ENCODE measurements around the gene MAN2A1.
"Not testable (repeated sequence)": the region's sequence is repeated elsewhere in the genome, so short reads cannot be mapped to it uniquely, and the experiment has no call there.

MAN2A1 gene

DNA sequence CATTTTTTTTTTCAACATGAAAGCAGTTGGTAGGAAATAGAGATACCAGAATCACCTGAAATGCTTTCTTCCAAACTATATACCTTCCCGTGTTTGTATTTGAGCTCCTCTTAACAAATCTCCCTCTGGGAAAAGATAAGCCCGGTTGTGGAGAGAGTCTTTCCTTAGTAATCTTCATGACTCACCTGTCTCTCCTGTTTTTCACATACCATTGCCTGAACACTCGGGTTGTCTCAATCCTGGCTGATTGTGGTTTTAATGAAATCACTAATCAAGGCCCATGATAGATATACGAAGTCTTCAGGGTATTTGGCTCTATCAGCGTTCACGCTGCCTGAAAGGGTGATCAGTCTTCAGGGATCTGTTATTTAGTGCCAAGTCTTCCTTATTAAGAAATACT is 136.7 kb downstream of the MAN2A1 start:
- DNase-seq (ENCODE audit: low spot score), result no peak

- DNase-seq (ENCODE audit: low spot score), result no peak
Measured at GRCh38 chr5:109829331-109829730, 139.6 kb downstream of the MAN2A1 start.

GRCh38 chr5:109830955-109831502 is 141.3 kb downstream of the MAN2A1 start:
- no peak for DNase-seq (ENCODE audit: low spot score)

GRCh38 chr5:109832207-109833188 is 142.8 kb downstream of the MAN2A1 start:
- DNase-seq (ENCODE audit: low spot score), result not testable (repeated sequence)

DNA sequence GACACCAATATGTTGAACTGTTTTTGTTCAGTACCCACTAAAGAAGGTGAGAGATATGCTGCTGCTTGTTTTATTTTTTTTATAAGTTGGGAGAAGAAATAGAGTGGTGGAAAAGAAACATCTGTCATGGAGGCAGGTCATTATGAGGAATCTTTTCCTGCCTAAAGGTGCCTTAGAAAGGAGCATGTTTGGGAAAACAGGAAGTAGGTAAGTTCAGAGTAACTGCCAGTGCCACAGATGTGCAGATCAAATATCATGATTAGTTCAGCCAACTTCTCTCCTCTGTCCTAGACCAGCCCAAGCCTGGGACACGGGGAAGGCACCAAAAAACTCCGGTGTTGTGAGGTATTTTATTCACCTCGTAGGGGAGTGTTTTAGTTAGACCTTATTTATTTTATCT is 144.2 kb downstream of the MAN2A1 start:
- no peak for DNase-seq (ENCODE audit: low spot score)

DNA sequence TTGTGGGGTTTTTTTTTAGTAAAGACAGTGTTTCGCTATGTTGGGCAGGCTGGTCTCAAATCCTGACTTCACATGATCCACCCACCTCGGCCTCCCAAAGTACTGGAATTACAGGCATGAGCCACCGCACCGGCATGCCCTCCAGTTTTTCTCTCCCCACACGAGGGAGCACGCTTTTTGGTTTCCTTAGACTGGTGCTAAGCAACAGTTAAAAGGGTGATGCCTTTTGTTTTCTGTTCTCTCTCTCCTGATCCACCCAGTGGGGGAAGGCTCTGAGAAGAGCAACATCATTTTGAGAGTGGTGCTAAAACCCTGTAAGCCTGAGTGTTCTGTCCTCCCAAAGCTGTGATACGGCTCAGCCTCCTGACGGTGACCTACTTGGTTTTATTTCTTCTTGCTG is 146.6 kb downstream of the MAN2A1 start:
- no peak for DNase-seq (ENCODE audit: low spot score)

DNA sequence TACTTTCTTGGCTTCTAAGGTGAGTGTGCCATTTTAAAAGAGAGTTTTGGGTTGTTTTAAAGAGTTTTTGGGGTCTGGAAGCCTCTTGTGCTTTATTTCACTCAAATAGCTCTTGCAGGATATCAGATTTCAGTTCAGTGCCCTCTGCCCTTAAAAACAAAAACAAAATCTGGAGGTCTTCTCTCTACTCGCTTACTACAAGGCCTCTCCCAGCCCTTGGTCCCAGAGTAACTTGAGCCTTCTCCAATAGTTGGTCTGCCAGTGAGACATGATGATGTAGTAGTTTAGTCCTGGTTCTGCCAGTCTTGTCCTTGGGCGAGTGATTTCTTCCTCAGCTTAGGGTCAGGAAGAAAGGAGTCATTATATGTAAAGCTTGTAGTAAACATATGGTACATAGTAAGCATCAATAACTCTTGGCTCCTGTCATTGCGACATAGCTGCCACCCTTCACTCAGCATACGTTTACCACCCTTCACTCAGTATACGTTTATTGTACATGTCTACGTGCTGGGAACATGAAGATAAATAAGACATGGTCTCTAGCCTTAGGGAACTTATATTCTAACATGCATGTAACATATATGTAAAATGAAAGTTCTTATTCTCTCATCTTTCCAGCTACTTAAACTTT is 147.6 kb downstream of the MAN2A1 start:
- no peak for DNase-seq (ENCODE audit: low spot score)

GRCh38 chr5:109838157-109838556 is 148.4 kb downstream of the MAN2A1 start:
- no peak for DNase-seq (ENCODE audit: low spot score)

DNA sequence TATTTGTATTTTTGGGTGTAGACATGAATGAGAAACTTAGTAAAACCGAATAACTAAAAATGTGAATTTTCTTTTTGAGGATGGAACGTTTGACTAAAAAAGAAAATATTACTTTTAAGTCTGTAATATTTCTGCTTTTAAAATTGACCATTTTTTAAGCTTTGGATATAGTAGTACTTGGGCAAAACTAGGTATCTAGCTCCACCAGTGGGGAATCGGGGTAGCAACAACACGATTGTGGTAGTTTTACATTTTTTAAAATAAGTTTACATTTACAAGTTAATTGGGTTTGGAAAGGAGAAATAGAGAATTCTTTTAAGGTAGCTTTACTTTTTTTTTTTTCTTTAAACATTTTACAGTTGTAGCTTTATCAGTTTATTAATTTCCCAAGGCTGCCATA is 154.4 kb downstream of the MAN2A1 start:
- DNase-seq (ENCODE audit: low spot score), result peak; percentile 24

DNA sequence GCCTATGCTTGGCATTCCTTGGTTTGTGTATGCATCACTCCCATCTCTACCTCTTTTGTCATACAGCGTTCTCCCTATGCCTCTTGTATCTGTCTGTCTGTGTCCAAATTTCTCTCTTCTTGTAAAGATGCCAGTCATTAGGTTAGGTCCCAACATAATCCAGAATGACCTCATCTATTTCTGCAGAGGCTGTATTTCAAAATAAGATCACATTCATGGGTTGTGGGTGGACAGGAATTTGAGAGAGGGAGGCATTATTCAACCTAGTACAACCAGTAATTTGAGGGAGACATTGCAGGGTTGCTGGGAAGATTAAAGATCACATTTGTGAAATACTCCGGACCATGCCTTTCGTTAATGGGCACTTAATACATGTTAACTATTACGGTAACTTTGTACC is 155.0 kb downstream of the MAN2A1 start:
- DNase-seq (ENCODE audit: low spot score), result no peak

DNA sequence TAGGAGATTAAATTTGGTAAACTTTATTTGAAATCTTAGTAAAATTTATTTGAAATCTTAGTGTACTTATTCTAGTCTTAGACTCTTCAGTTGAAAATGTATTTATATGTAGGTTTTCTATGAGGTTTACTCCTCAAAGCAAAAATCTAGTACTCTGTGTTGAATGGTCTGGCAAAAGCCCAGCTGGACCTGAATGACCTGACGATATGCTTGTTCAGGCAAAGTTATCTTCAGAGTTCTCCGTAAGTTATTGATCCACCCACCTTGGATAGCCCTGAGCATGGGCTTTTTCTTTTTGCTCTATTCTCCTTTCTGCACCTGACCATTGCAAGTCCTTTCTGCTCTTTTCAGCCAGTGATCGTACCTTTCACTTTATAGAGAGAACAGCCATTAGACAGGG is 158.4 kb downstream of the MAN2A1 start:
- no peak for DNase-seq (ENCODE audit: low spot score)

DNA sequence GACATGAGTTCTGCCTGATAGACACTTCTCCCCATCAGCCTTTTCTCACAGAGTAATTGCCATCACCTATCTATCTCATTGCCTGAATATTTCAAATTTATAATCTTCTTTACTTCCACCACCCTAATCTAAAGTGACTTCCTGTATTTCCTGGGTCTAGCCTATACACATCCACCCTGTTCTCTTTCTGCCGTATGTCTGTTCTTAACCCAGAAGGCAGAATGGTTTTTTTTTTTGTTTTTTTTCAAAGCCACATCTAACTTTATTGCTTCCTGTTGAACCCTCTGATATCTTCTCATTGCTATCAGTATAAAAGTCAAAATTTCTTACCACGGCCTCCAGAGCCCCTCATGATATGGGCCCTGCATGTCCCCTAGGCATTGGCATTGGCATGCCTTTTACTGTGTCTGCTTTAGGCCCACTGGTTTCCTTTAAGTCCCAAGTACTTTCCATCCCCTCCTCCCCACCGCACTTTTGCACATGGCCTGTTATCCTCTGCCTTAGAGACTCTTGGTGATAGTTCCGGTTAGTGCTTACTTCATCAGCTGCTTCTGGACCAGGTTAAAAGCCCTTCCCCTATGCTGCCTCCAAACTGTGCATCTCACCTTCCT is 159.9 kb downstream of the MAN2A1 start:
- no peak for DNase-seq (ENCODE audit: low spot score)

DNA sequence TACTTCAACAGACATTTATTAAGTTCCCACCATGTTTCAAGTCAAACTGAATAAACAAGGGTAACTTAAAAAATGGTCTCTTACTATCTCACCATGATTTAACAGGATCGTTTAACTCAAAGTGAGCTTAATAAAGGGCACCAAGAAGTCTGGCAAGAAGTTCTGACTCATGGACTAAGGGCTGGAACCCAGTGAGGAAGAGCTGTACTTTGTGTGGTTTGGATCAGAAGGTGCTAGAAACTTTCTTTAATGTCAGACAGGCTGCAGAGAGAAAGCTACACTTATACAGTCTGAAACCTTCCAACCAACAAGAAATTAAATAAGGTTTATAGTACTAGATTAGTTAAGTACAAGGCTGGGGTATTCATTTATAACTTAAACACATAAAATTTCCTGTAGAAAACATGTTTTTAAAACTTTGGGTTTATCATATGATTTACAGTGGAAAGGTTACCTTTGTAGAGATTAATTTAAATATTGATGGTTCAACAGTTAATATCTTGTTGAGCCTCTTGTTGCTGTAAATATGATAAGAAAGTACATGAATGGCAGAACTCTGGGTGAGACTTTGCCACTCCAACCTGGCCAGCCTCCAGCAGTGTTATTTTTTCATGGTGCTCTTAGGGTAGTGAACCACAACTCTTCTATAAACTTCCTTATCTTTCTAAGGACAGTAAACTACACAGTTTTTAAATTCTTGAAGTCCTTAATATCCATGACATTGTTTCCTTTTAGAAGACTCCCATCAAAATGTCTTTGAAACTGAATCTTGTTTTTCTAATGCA is 162.8 kb downstream of the MAN2A1 start:
- no peak for DNase-seq (ENCODE audit: low spot score)

- DNase-seq (ENCODE audit: low spot score), result no peak
Measured at GRCh38 chr5:109853377-109853776, 163.7 kb downstream of the MAN2A1 start.

GRCh38 chr5:109855056-109855455 is 165.3 kb downstream of the MAN2A1 start:
- no peak for DNase-seq (ENCODE audit: low spot score)

GRCh38 chr5:109857405-109858031 is 167.8 kb downstream of the MAN2A1 start:
- DNase-seq (ENCODE audit: low spot score), result no peak

DNA sequence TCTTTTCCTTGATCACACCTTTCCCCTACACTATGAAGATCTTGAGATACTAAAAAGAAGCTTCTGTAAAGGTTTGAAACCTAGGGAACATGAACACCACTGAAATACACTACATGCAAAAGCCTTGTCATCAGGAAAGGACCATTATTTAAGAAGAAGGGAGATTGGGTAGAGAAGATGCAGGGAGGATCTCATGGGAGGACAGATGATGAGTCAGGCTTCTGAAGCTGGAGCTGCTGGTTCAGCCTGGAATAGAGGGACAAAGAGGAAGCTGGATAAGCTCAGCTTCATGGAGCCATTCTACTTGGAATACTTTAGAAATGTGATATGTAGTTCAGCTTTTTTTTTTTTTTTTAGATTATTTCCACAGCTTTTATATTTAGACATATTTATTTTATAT is 169.8 kb downstream of the MAN2A1 start:
- DNase-seq (ENCODE audit: low spot score), result no peak

DNA sequence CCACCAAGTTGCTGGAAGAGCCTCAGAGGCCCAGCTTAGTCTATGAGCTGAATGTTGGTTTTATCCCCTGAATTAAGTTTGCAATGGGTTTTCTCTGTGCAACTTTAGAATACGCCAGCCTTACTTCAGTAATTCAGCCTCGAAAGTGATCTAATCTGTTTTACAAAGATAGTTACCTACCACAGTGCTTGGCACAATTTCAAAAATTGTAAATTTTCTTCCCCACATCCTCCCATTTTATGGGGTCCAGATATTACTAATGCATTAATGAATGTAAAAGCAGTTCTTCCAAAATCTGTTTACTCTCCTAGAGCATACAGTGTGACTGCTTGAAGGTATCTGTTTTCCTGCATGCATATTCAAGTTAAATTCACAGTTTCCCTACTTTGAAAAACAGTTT is 172.6 kb downstream of the MAN2A1 start:
- no peak for DNase-seq (ENCODE audit: low spot score)

DNA sequence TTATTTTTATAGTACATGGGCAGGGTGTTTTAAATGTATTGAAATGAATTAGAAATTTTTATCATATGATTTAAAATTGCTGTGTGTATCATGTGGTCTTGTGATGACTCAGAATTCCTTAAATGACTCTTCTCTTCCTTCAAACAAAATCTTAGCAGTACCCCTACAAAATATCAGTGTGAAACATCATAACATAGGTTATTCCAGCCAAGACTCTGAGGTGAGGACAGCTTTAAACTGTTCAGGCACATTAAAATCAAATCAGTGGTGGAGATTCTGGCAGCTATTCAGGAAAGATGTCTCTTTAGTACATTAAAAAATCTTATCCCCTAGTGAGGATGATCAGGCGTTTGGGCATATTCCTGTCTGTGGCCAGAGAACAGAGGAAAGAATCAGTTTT is 174.0 kb downstream of the MAN2A1 start:
- DNase-seq (ENCODE audit: low spot score), result no peak

- no peak for DNase-seq (ENCODE audit: low spot score)
Measured at GRCh38 chr5:109865637-109866036, 175.9 kb downstream of the MAN2A1 start.

- DNase-seq (ENCODE audit: low spot score), result no peak
Measured at GRCh38 chr5:109866051-109866450, 176.3 kb downstream of the MAN2A1 start.
